ENCODE measurements around the gene ZNF93. TPM values are rescaled to one million over a fixed set of nuclear protein-coding genes. Genes with fewer than 3 reads are reported as not detected.

Gene ZNF93
- total and polyA plus RNA-seq, 2 of the 13 experiments (the other 11 are each of a cell fraction or from before 2014, with no cell fraction given), result 0.49 to 0.66 TPM

DNA sequence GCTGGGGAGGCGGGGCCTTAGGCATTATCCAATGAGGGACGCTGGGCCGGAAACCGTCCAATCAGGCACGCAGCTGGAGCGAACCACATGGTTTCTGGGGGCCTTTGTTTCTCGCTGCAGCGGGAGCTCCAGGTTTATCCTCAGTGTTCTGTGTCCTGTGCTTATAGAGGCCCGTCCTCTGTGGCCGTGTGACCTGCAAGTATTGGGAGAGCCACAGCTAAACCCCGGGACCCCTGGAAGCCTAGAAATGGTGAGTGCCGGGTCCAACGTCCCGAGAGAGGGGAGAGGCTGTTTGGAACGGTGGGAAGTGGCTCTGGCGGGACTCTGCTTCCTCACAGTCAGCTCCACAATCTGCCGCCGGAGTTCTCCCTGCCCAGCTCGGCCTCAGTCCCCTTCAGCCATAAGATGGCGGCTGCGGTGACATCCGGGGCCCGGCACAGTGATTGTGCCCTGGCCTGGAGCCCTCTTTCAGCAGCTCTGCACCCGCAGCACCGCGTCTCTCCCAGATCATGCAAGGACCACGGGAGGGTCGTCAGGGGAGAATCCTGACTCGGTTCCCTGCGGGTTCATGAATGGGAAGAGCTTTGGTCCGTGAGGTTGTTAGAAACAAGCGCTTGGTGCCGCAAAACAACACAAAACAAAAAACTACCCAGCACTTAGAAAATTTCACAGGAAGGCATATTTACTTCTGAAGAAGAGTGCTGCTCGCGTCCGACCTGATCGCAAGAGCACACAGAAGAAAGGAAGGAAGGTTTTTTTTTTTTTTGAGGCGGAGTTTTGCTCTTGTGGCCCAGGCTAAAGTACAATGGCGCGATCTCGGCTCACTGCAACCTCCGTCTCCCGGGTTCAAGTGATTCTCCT lies 34.8 kb upstream of the ZNF93 start, which contains the start of gene ZNF253 (continued):
- TF ChIP-seq, protein P1, sequence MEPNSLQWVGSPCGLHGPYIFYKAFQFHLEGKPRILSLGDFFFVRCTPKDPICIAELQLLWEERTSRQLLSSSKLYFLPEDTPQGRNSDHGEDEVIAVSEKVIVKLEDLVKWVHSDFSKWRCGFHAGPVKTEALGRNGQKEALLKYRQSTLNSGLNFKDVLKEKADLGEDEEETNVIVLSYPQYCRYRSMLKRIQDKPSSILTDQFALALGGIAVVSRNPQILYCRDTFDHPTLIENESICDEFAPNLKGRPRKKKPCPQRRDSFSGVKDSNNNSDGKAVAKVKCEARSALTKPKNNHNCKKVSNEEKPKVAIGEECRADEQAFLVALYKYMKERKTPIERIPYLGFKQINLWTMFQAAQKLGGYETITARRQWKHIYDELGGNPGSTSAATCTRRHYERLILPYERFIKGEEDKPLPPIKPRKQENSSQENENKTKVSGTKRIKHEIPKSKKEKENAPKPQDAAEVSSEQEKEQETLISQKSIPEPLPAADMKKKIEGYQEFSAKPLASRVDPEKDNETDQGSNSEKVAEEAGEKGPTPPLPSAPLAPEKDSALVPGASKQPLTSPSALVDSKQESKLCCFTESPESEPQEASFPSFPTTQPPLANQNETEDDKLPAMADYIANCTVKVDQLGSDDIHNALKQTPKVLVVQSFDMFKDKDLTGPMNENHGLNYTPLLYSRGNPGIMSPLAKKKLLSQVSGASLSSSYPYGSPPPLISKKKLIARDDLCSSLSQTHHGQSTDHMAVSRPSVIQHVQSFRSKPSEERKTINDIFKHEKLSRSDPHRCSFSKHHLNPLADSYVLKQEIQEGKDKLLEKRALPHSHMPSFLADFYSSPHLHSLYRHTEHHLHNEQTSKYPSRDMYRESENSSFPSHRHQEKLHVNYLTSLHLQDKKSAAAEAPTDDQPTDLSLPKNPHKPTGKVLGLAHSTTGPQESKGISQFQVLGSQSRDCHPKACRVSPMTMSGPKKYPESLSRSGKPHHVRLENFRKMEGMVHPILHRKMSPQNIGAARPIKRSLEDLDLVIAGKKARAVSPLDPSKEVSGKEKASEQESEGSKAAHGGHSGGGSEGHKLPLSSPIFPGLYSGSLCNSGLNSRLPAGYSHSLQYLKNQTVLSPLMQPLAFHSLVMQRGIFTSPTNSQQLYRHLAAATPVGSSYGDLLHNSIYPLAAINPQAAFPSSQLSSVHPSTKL (CRISPR knock-in tag; IDR thresholded peaks at IDR 0.05), result 0 out of 2 replicates have a peak, but pooled peaks have one; percentile 9
- TF ChIP-seq PAWR (CRISPR knock-in tag; IDR thresholded peaks at IDR 0.05; ENCODE audit: borderline replicate concordance) (0 out of 2 replicates have a peak, but pooled peaks have one; percentile 42), ZNF251 (CRISPR knock-in tag; IDR thresholded peaks at IDR 0.05) (no peak), NFE2L2 (IDR thresholded peaks at IDR 0.05; ENCODE audit: low read length) (no peak), SAP130 (CRISPR knock-in tag; IDR thresholded peaks at IDR 0.05; ENCODE audit: low read depth) (peak; percentile 87), MTA3 (CRISPR knock-in tag; IDR thresholded peaks at IDR 0.05) (no peak), MED1 (CRISPR knock-in tag; IDR thresholded peaks at IDR 0.05) (peak; percentile 63), ZSCAN9 (CRISPR knock-in tag; IDR thresholded peaks at IDR 0.05; ENCODE audit: borderline replicate concordance) (no peak), ZNF331 (CRISPR knock-in tag; IDR thresholded peaks at IDR 0.05) (no peak), SP1 (IDR thresholded peaks at IDR 0.05) (no peak), SP1 (CRISPR knock-in tag; IDR thresholded peaks at IDR 0.05) (peak; percentile 40; the same call in 1 of the 2 replicates), TEAD3 (CRISPR knock-in tag; optimal IDR thresholded peaks at IDR 0.05; ENCODE audit: borderline replicate concordance) (no peak)
- TF ChIP-seq, protein P2, sequence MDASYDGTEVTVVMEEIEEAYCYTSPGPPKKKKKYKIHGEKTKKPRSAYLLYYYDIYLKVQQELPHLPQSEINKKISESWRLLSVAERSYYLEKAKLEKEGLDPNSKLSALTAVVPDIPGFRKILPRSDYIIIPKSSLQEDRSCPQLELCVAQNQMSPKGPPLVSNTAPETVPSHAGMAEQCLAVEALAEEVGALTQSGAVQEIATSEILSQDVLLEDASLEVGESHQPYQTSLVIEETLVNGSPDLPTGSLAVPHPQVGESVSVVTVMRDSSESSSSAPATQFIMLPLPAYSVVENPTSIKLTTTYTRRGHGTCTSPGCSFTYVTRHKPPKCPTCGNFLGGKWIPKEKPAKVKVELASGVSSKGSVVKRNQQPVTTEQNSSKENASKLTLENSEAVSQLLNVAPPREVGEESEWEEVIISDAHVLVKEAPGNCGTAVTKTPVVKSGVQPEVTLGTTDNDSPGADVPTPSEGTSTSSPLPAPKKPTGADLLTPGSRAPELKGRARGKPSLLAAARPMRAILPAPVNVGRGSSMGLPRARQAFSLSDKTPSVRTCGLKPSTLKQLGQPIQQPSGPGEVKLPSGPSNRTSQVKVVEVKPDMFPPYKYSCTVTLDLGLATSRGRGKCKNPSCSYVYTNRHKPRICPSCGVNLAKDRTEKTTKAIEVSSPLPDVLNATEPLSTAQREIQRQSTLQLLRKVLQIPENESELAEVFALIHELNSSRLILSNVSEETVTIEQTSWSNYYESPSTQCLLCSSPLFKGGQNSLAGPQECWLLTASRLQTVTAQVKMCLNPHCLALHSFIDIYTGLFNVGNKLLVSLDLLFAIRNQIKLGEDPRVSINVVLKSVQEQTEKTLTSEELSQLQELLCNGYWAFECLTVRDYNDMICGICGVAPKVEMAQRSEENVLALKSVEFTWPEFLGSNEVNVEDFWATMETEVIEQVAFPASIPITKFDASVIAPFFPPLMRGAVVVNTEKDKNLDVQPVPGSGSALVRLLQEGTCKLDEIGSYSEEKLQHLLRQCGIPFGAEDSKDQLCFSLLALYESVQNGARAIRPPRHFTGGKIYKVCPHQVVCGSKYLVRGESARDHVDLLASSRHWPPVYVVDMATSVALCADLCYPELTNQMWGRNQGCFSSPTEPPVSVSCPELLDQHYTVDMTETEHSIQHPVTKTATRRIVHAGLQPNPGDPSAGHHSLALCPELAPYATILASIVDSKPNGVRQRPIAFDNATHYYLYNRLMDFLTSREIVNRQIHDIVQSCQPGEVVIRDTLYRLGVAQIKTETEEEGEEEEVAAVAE (CRISPR knock-in tag; IDR thresholded peaks at IDR 0.05; ENCODE audit: borderline replicate concordance), result no peak
- TF ChIP-seq, protein P3, sequence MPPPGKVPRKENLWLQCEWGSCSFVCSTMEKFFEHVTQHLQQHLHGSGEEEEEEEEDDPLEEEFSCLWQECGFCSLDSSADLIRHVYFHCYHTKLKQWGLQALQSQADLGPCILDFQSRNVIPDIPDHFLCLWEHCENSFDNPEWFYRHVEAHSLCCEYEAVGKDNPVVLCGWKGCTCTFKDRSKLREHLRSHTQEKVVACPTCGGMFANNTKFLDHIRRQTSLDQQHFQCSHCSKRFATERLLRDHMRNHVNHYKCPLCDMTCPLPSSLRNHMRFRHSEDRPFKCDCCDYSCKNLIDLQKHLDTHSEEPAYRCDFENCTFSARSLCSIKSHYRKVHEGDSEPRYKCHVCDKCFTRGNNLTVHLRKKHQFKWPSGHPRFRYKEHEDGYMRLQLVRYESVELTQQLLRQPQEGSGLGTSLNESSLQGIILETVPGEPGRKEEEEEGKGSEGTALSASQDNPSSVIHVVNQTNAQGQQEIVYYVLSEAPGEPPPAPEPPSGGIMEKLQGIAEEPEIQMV (CRISPR knock-in tag; IDR thresholded peaks at IDR 0.05; ENCODE audit: low read depth), result peak; percentile 85; the same call in 1 of the 2 replicates
- TF ChIP-seq, protein P4, sequence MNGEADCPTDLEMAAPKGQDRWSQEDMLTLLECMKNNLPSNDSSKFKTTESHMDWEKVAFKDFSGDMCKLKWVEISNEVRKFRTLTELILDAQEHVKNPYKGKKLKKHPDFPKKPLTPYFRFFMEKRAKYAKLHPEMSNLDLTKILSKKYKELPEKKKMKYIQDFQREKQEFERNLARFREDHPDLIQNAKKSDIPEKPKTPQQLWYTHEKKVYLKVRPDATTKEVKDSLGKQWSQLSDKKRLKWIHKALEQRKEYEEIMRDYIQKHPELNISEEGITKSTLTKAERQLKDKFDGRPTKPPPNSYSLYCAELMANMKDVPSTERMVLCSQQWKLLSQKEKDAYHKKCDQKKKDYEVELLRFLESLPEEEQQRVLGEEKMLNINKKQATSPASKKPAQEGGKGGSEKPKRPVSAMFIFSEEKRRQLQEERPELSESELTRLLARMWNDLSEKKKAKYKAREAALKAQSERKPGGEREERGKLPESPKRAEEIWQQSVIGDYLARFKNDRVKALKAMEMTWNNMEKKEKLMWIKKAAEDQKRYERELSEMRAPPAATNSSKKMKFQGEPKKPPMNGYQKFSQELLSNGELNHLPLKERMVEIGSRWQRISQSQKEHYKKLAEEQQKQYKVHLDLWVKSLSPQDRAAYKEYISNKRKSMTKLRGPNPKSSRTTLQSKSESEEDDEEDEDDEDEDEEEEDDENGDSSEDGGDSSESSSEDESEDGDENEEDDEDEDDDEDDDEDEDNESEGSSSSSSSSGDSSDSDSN (CRISPR knock-in tag; IDR thresholded peaks at IDR 0.05), result peak; percentile 87; the same call in 1 of the 2 replicates
- TF ChIP-seq, protein P5, sequence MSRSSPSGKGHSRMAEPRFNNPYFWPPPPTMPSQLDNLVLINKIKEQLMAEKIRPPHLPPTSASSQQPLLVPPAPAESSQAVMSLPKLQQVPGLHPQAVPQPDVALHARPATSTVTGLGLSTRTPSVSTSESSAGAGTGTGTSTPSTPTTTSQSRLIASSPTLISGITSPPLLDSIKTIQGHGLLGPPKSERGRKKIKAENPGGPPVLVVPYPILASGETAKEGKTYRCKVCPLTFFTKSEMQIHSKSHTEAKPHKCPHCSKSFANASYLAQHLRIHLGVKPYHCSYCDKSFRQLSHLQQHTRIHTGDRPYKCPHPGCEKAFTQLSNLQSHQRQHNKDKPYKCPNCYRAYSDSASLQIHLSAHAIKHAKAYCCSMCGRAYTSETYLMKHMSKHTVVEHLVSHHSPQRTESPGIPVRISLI (CRISPR knock-in tag; IDR thresholded peaks at IDR 0.05; ENCODE audit: borderline replicate concordance), result peak; percentile 45; the same call in 1 of the 2 replicates

Measured in HepG2 (cell line).